Heart left ventricle (tissue), 16 donors: ENCODE data around the gene FBXL4. TPM values are rescaled to one million over a fixed set of nuclear protein-coding genes. Genes with fewer than 3 reads are reported as not detected.
A peak's percentile ranks its signal among the peaks of the same experiment; 100 is the strongest.

Source experiments
- ATAC-seq, 4 donors: fragments of 200-7000 bp; cut with Tn5 transposase; one replicate each; pipeline ENCODE4 v1.9.1; 2020 to 2022; ENCODE audit warnings: moderate library complexity in 4 of 4, mild to moderate bottlenecking in 3 of 4, moderate number of reproducible peaks in 1 of 4
- DNase-seq, 5 donors: peaks; one replicate each; pipeline ENCODE4 v3.0.0-alpha.2; 2020
- H3K27ac ChIP-seq, 12 donors: fragments of 200-600 bp; sonication (generic) in 4 of 12; one replicate each; pipeline versions ENCODE4 v1.5.0 to v1.8.0; 2016 to 2022; ENCODE audit warnings: mild to moderate bottlenecking in 2 of 12
- H3K27me3 ChIP-seq, 9 donors: fragments of 200-600 bp; sonication (generic) in 2 of 9; one replicate each; pipeline versions ENCODE4 v1.5.1 to v1.8.0; 2016 to 2022; ENCODE audit warnings: mild to moderate bottlenecking in 3 of 9
- H3K36me3 ChIP-seq, 9 donors: fragments of 200-600 bp; sonication (generic) in 2 of 9; one replicate each; pipeline versions ENCODE4 v1.5.0 to v1.8.0; 2018 to 2022; ENCODE audit warnings: mild to moderate bottlenecking in 2 of 9
- H3K4me1 ChIP-seq, 12 donors: fragments of 200-600 bp; sonication (generic) in 4 of 12; one replicate each; pipeline versions ENCODE4 v1.5.0 to v1.8.0; 2016 to 2022; ENCODE audit warnings: mild to moderate bottlenecking in 3 of 12
- H3K4me3 ChIP-seq, 12 donors: fragments of 200-600 bp; sonication (generic) in 4 of 12; one replicate each; pipeline versions ENCODE4 v1.5.0 to v1.8.0; 2017 to 2022; ENCODE audit warnings: mild to moderate bottlenecking in 9 of 12, moderate library complexity in 4 of 12
- H3K9me3 ChIP-seq, 12 donors: fragments of 200-600 bp; sonication (generic) in 4 of 12; one replicate each; pipeline versions ENCODE4 v1.5.0 to v1.8.0; 2016 to 2022; ENCODE audit warnings: mild to moderate bottlenecking in 1 of 12
- CTCF ChIP-seq, 12 donors: fragments of 200-600 bp; sonication (generic) in 4 of 12; IDR thresholded peaks; one replicate each; pipeline versions ENCODE4 v1.5.0 to v1.8.0; 2018 to 2022; ENCODE audit warnings: antibody characterized with exemption in 12 of 12, mild to moderate bottlenecking in 5 of 12
- POLR2A ChIP-seq, 2 donors: fragments of 450-650 bp; IDR thresholded peaks; one replicate each; pipeline ENCODE4 v1.6.1; 2017; ENCODE audit warnings: antibody characterized with exemption in 2 of 2, mild to moderate bottlenecking in 2 of 2, moderate library complexity in 2 of 2
- WGBS, 4 donors: extraction: QIAGEN DNeasy Blood & Tissue Kit in 2 of 4; methylation state at CpG; one replicate each; pipeline versions ENCODE4 v1.1.5 to v1.1.7; 2013 to 2018; 5-methylcytosine and 5-hydroxymethylcytosine counted together
- intact Hi-C, 10 donors: fragments of 100-400 bp; cut with DNase I; formaldehyde crosslinking; loops; one replicate each; pipeline versions ENCODE4 v1.11.1 to v1.14.2; 2022
- polyA plus RNA-seq, 2 donors: library from polyadenylated mRNA; stranded (reverse); fragments of 200-250 nt; gene quantifications; one replicate each; pipeline ENCODE4 v1.2.3, GENCODE V29; 2013
- total RNA-seq, 9 donors: library from RNA; depleted of rRNA in 2 of 9; stranded (reverse); fragments of >200 nt in 2 of 9; fragmentation: NEBNext Ultra II Directional in 3 of 9; extraction: Animal tissue kit (Norgen Biotek cat#: 25700) in 3 of 9; gene quantifications; one replicate each; pipeline versions ENCODE4 v1.1.0 to v1.2.4, GENCODE V29; 2016 to 2023
- donor health status: ischemic (EF 13 %, LVEDD 7.1; RV severe dilation, severe dysfunction).
- donor health status: healthy with polysubstance abuse.
- donor health status: DM: no; HTN: yes; CAD: no.
- donor health status: DM: no; HTN: no; CAD: no.
- donor health status: ischemic (EF 25% LVEDD 6.9; RV normal size, moderate dysfunction).
- donor health status: ischemic (EF 25% LVEDD 5.7; RV mildly dilated, moderate dysfunction).
- donor health status: healthy.
- donor health status: DM: yes; HTN: yes; CAD: no.
- donor health status: ischemic (EF 35%, LVEDD 5.7; RV mildly dilated, moderate dysfunction).
- donor health status: nonischemic (EF 11% LVEDD 7.7; RV severe dilation, severe dysfunction).
- donor health status: DM: yes; HTN: yes; CAD: no.
- donor health status: PGD.
- donor health status: ischemic (EF 29% LVEDD 5.4; RV normal size, mild dysfunction).
- donor health status: nonischemic (EF 23%, LVEDD 6.1; RV moderate dilation, normal function).

Gene FBXL4
- total and polyA plus RNA-seq, 11 donors = 2.9 to 22.0 (median 15.9) TPM

DNA sequence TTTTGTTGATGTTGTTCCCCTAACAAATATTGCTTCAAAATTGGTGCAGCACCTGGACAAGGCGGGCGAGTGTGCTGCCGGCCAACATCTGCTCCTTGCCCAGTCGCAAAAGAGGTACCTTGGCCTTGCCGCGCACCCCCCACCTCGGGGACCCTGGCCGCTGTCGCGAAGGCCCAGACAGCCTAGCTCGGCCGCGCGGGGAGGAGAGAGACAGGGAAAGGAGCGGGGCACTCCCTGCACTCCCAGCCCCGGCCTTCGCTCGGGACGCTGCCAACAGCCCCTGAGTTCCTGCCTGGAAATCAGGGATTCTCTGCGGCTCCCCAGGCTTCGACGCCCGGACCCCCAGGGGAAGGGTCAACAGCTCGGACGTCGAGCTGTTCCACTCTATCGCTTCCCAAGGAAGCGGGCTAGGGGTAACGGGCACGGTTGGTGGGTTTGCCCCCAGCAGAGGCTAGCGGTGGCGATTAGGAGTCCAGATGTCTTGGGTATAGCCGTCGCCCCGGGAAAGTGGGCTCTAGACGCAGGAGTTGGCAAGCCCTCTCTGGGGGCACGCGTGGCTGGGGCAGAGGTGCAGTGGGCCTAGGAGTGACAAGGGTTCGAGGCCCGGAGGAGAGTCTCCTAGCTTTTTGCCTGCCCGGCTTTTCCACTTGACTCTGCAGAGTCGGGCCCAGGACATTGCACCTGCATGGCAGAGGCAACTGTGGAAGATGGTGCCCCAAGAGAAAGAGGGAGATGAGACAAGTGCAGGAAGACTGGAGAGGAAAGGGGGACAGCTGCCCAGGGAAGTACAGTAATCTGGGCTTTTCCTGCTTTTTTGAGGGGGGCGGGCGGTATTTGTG, 105.2 kb downstream of the FBXL4 start:
- DNase-seq (no peak), ATAC-seq (peak in 1 of 4 donors; percentile 19)
- TF ChIP-seq CTCF (IDR thresholded peaks at IDR 0.05) (no peak), POLR2A (IDR thresholded peaks at IDR 0.05) (no peak)
- peak overlapping the region in 1 of 12 donors; percentile 9 for H3K4me3 ChIP-seq
- 5 to 17% (median 8%) methylated on average over 18 to 44 of the region's 44 CpGs for WGBS, 4 donors
- H3K9me3 ChIP-seq = no peaks in the 10 kb centered on the region
- H3K27ac ChIP-seq = no peak overlapping the region
- intact Hi-C loops = loop anchor here in 4 of 10 donors (5.0 to 10.0 kb wide), 3 partner anchors 272 to 1348 kb away; no protein-coding TSS in a partner anchor
- H3K27me3 ChIP-seq = peaks cover 63 to 100% (median 100%) of the 10 kb centered on the region in 9 donors
- H3K36me3 ChIP-seq = no peaks in the 10 kb centered on the region
- H3K4me1 ChIP-seq = peaks cover 0 to 34% (median 16%) of the 10 kb centered on the region in 12 donors

- Histone ChIP-seq H3K36me3 (no peaks in the 10 kb centered on the region), H3K4me1 (peaks cover 0 to 33% (median 15%) of the 10 kb centered on the region in 12 donors), H3K27ac (no peak overlapping the region), H3K9me3 (no peaks in the 10 kb centered on the region), H3K27me3 (peaks cover 67 to 100% (median 100%) of the 10 kb centered on the region in 9 donors), H3K4me3 (no peak overlapping the region)
- ATAC-seq (no peak), DNase-seq (no peak)
- WGBS, 4 donors = 21 to 29% (median 27%) methylated on average over 9 of the region's 9 CpGs
- no peak for TF ChIP-seq CTCF (IDR thresholded peaks at IDR 0.05)
- intact Hi-C loops = loop anchor here in 4 of 10 donors (5.0 to 10.0 kb wide), 3 partner anchors 273 to 1347 kb away; no protein-coding TSS in a partner anchor
These were observed 106.0 kb downstream of the FBXL4 start for GRCh38 chr6:98841621-98842341.

DNA sequence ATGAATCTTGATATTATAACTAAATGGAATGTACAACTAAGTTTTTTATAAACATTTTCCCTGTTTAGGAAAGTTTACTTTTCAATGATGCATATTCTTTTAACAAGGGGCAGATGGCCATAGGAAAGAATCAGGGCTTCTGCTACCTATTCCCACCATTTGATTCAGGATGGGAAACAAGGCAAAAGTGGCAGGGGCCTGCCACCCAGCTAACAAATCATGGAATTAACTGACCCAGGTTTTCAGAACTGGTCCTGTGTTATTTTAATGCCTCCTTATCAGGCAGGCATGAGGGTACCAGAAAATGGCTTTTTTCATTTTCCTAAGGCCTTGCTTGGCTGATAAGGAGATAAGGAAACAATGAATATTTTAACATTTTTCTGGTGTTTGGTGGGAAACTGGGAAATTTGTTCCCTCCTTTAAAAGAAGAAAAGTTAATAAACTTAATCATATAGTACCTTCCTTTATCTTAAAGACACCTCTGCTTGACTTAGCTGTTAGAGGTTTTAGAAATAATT, 106.7 kb downstream of the FBXL4 start:
- ATAC-seq (no peak), DNase-seq (no peak)
- Histone ChIP-seq H3K4me3 (no peak overlapping the region), H3K36me3 (no peaks in the 10 kb centered on the region), H3K9me3 (no peaks in the 10 kb centered on the region), H3K4me1 (peaks cover 0 to 34% (median 15%) of the 10 kb centered on the region in 12 donors), H3K27me3 (peaks cover 74 to 100% (median 100%) of the 10 kb centered on the region in 9 donors), H3K27ac (no peak overlapping the region)
- intact Hi-C loops = loop anchor here in 4 of 10 donors (5.0 to 10.0 kb wide), 3 partner anchors 274 to 1346 kb away; no protein-coding TSS in a partner anchor
- TF ChIP-seq POLR2A (IDR thresholded peaks at IDR 0.05) (no peak), CTCF (IDR thresholded peaks at IDR 0.05) (no peak)
